ENCODE data around the gene NR3C2.

DNA sequence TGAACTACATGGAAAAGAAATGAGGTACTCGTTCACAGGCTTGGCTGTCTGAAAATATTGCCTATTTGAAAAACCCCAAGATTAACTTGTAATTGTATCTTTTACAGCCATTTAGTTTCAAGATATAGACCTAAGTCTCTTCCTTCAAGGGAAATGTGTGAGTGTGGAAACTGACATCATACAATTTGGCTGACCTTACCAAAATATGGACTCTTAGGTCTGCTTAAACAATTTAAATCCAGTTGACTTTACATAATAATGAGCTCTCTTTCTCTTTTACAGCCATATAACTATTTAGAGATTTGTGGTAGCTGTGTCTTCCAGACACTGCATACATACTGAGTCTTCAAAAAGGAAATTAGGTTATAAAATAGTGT is 186.9 kb downstream of the NR3C2 start:
- TF ChIP-seq, protein P1, sequence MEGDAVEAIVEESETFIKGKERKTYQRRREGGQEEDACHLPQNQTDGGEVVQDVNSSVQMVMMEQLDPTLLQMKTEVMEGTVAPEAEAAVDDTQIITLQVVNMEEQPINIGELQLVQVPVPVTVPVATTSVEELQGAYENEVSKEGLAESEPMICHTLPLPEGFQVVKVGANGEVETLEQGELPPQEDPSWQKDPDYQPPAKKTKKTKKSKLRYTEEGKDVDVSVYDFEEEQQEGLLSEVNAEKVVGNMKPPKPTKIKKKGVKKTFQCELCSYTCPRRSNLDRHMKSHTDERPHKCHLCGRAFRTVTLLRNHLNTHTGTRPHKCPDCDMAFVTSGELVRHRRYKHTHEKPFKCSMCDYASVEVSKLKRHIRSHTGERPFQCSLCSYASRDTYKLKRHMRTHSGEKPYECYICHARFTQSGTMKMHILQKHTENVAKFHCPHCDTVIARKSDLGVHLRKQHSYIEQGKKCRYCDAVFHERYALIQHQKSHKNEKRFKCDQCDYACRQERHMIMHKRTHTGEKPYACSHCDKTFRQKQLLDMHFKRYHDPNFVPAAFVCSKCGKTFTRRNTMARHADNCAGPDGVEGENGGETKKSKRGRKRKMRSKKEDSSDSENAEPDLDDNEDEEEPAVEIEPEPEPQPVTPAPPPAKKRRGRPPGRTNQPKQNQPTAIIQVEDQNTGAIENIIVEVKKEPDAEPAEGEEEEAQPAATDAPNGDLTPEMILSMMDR (IDR thresholded peaks at IDR 0.05; ENCODE audit: low read length): no peak
- TF ChIP-seq EZH2phosphoT487 (IDR thresholded peaks at IDR 0.05; ENCODE audit: low read length): no peak
- TF ChIP-seq EZH2 (optimal IDR thresholded peaks at IDR 0.05; ENCODE audit: low read depth, low read length): no peak
